ENCODE data around the gene LONP2. TPM values are rescaled to one million over a fixed set of nuclear protein-coding genes. Genes with fewer than 3 reads are reported as not detected.
A peak's percentile ranks its signal among the peaks of the same experiment; 100 is the strongest.

The LONP2 gene
- total RNA-seq, 1 donor from 2014 or later = 80.4 TPM

GRCh38 chr16:48354877-48355855 is 111.1 kb downstream of the LONP2 start:
- Mint-ChIP-seq H3K27ac (no peak overlapping the region), H3K9me3 (no peaks in the 10 kb centered on the region), H3K27me3 (ENCODE audit: low read depth) (no peaks in the 10 kb centered on the region), H3K36me3 (peaks cover 34% of the 10 kb centered on the region), H3K4me1 (no peaks in the 10 kb centered on the region), H3K4me3 (no peak overlapping the region)
- TF ChIP-seq, protein P1, sequence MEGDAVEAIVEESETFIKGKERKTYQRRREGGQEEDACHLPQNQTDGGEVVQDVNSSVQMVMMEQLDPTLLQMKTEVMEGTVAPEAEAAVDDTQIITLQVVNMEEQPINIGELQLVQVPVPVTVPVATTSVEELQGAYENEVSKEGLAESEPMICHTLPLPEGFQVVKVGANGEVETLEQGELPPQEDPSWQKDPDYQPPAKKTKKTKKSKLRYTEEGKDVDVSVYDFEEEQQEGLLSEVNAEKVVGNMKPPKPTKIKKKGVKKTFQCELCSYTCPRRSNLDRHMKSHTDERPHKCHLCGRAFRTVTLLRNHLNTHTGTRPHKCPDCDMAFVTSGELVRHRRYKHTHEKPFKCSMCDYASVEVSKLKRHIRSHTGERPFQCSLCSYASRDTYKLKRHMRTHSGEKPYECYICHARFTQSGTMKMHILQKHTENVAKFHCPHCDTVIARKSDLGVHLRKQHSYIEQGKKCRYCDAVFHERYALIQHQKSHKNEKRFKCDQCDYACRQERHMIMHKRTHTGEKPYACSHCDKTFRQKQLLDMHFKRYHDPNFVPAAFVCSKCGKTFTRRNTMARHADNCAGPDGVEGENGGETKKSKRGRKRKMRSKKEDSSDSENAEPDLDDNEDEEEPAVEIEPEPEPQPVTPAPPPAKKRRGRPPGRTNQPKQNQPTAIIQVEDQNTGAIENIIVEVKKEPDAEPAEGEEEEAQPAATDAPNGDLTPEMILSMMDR (IDR thresholded peaks at IDR 0.05; ENCODE audit: unreplicated experiment) = no peak
- no peak for DNase-seq (ENCODE audit: low spot score in 2 of 2, unreplicated experiment in 2 of 2)

DNA sequence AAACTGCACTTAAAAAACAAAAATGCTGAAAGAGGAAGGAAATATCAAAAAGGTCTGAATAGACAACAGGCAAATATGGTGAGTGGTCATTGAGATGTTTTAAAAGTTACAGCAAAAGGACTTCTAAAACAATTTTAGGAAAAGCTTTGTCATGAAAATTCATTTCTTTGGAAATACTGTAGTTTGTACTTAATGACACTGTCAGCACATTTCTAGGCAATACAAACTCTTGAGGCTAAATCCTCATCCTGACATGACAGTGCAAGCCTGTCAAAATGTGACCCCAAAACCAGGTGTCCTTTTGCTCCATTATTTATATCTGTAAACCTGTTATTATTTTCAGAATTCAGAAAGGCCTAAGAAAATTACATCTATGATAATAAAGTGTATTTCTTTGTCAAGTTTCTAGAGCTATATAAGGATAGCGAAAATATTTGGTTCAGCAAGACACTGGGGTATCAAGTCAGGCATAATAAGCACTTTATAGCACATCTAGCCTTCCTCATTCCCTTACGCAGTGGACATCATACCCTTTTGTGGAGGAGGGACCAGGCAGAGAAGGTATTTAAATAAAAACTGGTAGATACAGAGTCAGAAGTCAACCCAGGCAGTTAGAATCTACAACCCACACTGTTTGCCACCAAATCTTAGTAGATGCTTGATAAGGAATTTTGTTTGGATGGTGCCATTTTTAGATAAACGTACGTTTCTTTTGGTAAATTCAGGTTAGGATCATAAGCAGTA is 112.7 kb downstream of the LONP2 start:
- H3K27me3 Mint-ChIP-seq (ENCODE audit: low read depth) = no peaks in the 10 kb centered on the region
- H3K36me3 Mint-ChIP-seq = peaks cover 22% of the 10 kb centered on the region
- no peaks in the 10 kb centered on the region for H3K4me1 Mint-ChIP-seq
- no peaks in the 10 kb centered on the region for H3K9me3 Mint-ChIP-seq
- TF ChIP-seq, protein P1 (IDR thresholded peaks at IDR 0.05; ENCODE audit: unreplicated experiment) = no peak
- no peak for DNase-seq (ENCODE audit: low spot score in 2 of 2, unreplicated experiment in 2 of 2)
- no peak overlapping the region for H3K4me3 Mint-ChIP-seq
- H3K27ac Mint-ChIP-seq = peak overlapping the region; percentile 53

DNA sequence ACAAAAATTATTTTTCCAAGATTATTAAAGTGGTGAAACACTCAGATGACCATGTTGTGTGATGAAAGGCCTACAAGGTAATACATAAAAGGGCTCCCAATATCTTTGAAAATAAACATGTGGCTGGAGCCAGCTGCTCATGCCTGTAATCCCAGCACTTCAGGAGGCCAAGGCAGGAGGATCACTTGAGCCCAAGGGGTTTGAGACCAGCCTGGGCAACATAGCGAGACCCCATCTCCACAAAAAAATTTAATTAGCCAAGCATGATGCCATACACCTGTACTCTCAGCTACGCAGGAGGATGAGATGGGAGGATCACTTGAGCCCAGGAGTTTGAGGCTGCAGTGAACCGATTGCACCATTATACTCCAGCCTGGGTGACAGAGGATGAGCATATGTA is 114.3 kb downstream of the LONP2 start:
- no peak for DNase-seq (ENCODE audit: low spot score in 2 of 2, unreplicated experiment in 2 of 2)
- no peak overlapping the region for H3K27ac Mint-ChIP-seq
- H3K36me3 Mint-ChIP-seq = peaks cover 18% of the 10 kb centered on the region
- TF ChIP-seq, protein P1 (IDR thresholded peaks at IDR 0.05; ENCODE audit: unreplicated experiment) = no peak
- H3K27me3 Mint-ChIP-seq (ENCODE audit: low read depth) = no peaks in the 10 kb centered on the region
- H3K4me1 Mint-ChIP-seq = peaks cover 3% of the 10 kb centered on the region
- H3K9me3 Mint-ChIP-seq = no peaks in the 10 kb centered on the region
- no peak overlapping the region for H3K4me3 Mint-ChIP-seq

GRCh38 chr16:48359983-48360382 is 115.9 kb downstream of the LONP2 start:
- DNase-seq (ENCODE audit: low spot score in 2 of 2, unreplicated experiment in 2 of 2) = no peak
- H3K27me3 Mint-ChIP-seq (ENCODE audit: low read depth) = no peaks in the 10 kb centered on the region
- H3K9me3 Mint-ChIP-seq = no peaks in the 10 kb centered on the region
- H3K4me1 Mint-ChIP-seq = peaks cover 11% of the 10 kb centered on the region
- TF ChIP-seq, protein P1 (IDR thresholded peaks at IDR 0.05; ENCODE audit: unreplicated experiment) = no peak
- H3K36me3 Mint-ChIP-seq = peaks cover 7% of the 10 kb centered on the region
- peak overlapping the region; percentile 17 for H3K27ac Mint-ChIP-seq
- H3K4me3 Mint-ChIP-seq = no peak overlapping the region

GRCh38 chr16:48361012-48361411 is 116.9 kb downstream of the LONP2 start:
- Mint-ChIP-seq H3K9me3 (no peaks in the 10 kb centered on the region), H3K27ac (no peak overlapping the region), H3K4me3 (no peak overlapping the region), H3K4me1 (peaks cover 18% of the 10 kb centered on the region), H3K27me3 (ENCODE audit: low read depth) (no peaks in the 10 kb centered on the region), H3K36me3 (peaks cover 7% of the 10 kb centered on the region)
- TF ChIP-seq, protein P1 (IDR thresholded peaks at IDR 0.05; ENCODE audit: unreplicated experiment) = no peak
- DNase-seq (ENCODE audit: low spot score in 2 of 2, unreplicated experiment in 2 of 2) = no peak

All from mesothelial cell of epicardium (in vitro differentiated cells).